ENCODE data around the gene MT1B.
A peak's percentile ranks its signal among the peaks of the same experiment; 100 is the strongest.
"Not testable (repeated sequence)": the region's sequence is repeated elsewhere in the genome, so short reads cannot be mapped to it uniquely, and the experiment has no call there.

MT1B gene

GRCh38 chr16:56639045-56639444, 12.6 kb upstream of the MT1B start:
- no peak for DNase-seq

GRCh38 chr16:56640076-56640475, 11.6 kb upstream of the MT1B start:
- no peak for DNase-seq

- no peak for DNase-seq
Measured at GRCh38 chr16:56641166-56641565, 10.5 kb upstream of the MT1B start.

GRCh38 chr16:56643080-56643778, 8.5 kb upstream of the MT1B start:
- DNase-seq = peak; percentile 89

GRCh38 chr16:56643833-56644232, 7.9 kb upstream of the MT1B start:
- DNase-seq = no peak

- DNase-seq = no peak
Measured at GRCh38 chr16:56645311-56645710, 6.4 kb upstream of the MT1B start.

GRCh38 chr16:56645838-56646237, 5.8 kb upstream of the MT1B start:
- DNase-seq = no peak

GRCh38 chr16:56647641-56648431, 3.9 kb upstream of the MT1B start:
- no peak for DNase-seq

GRCh38 chr16:56649271-56649670, 2.4 kb upstream of the MT1B start:
- DNase-seq = no peak

- no peak for DNase-seq
Measured at GRCh38 chr16:56649820-56650219, 1.9 kb upstream of the MT1B start.

- no peak for DNase-seq
Measured at GRCh38 chr16:56652600-56652999, 914 bp downstream of the MT1B start.

- DNase-seq = no peak
Measured at GRCh38 chr16:56653218-56653617, 1.5 kb downstream of the MT1B start.

- peak; percentile 92 for DNase-seq
Measured at GRCh38 chr16:56657555-56658326, 6.1 kb downstream of the MT1B start, which contains the start of gene MT1F. MT1F (plus strand) TSS chr16:56657959; CDS start chr16:56658059, 100 bp downstream.

GRCh38 chr16:56658327-56658875, 6.7 kb downstream of the MT1B start:
- DNase-seq = no peak

GRCh38 chr16:56662357-56663354, 11.0 kb downstream of the MT1B start:
- peak; percentile 79 for DNase-seq

- DNase-seq = no peak
Measured at GRCh38 chr16:56664506-56664905, 12.8 kb downstream of the MT1B start.

GRCh38 chr16:56665286-56666261, 13.9 kb downstream of the MT1B start:
- DNase-seq = not testable (repeated sequence)

- DNase-seq = peak; percentile 70
Measured at GRCh38 chr16:56667581-56668571, 16.2 kb downstream of the MT1B start, which contains the start of gene MT1G. MT1G (minus strand) TSS chr16:56668065; CDS start chr16:56667993, 72 bp downstream.

Data from activated CD8-positive, alpha-beta memory T cell treated with anti-CD3 and anti-CD28 coated beads for 24 hours (primary cell).